Uterus (tissue), 2 donors: Measurements from ENCODE around the gene TMED10.

Source experiments
- CTCF ChIP-seq, 4 experiments: fragments of 200-600 bp in 2 of 4; fragments of 450-650 bp in 2 of 4; sonication (generic) in 2 of 4; IDR thresholded peaks; one replicate each; pipeline ENCODE4 v1.5.1; 2016 to 2019; ENCODE audit warnings: antibody characterized with exemption in 4 of 4, mild to moderate bottlenecking in 2 of 4, moderate library complexity in 1 of 4
- POLR2A ChIP-seq, 2 donors: fragments of 450-650 bp; IDR thresholded peaks; one replicate each; pipeline ENCODE4 v1.6.1; 2016; ENCODE audit warnings: antibody characterized with exemption in 2 of 2, mild to moderate bottlenecking in 1 of 2, moderate library complexity in 1 of 2

- TF ChIP-seq POLR2A (IDR thresholded peaks at IDR 0.05) (no peak), CTCF (IDR thresholded peaks at IDR 0.05) (no peak)
Measured at GRCh38 chr14:75174066-75174465, 2.3 kb downstream of the TMED10 start.
